Upper lobe of left lung (tissue), 4 donors: ENCODE data around the gene UNC79.

ENCODE experiments used
- EP300 ChIP-seq, 4 donors: sonication (generic); formaldehyde crosslinking; IDR thresholded peaks; one replicate each; pipeline ENCODE4 v1.5.1; 2017; ENCODE audit warnings: antibody characterized with exemption in 4 of 4, control low read depth in 2 of 4
- POLR2A ChIP-seq, 4 donors: fragments of 450-650 bp; IDR thresholded peaks; one replicate each; pipeline ENCODE4 v1.5.1; 2016 to 2017; ENCODE audit warnings: antibody characterized with exemption in 4 of 4, mild to moderate bottlenecking in 2 of 4
- POLR2AphosphoS5 ChIP-seq, 2 donors: sonication (generic); formaldehyde crosslinking; IDR thresholded peaks; one replicate each; pipeline ENCODE4 v1.5.1; 2017; ENCODE audit warnings: antibody characterized with exemption in 2 of 2
- TF ChIP-seq, protein P1 (sequence below), 6 experiments: fragments of 450-650 bp in 4 of 6; fragments of 200-600 bp in 2 of 6; sonication (generic) in 2 of 6; IDR thresholded peaks; one replicate each; pipeline ENCODE4 v1.5.1; 2016 to 2019; ENCODE audit warnings: antibody characterized with exemption in 6 of 6

- TF ChIP-seq POLR2AphosphoS5 (IDR thresholded peaks at IDR 0.05) = no peak
- TF ChIP-seq, protein P1, sequence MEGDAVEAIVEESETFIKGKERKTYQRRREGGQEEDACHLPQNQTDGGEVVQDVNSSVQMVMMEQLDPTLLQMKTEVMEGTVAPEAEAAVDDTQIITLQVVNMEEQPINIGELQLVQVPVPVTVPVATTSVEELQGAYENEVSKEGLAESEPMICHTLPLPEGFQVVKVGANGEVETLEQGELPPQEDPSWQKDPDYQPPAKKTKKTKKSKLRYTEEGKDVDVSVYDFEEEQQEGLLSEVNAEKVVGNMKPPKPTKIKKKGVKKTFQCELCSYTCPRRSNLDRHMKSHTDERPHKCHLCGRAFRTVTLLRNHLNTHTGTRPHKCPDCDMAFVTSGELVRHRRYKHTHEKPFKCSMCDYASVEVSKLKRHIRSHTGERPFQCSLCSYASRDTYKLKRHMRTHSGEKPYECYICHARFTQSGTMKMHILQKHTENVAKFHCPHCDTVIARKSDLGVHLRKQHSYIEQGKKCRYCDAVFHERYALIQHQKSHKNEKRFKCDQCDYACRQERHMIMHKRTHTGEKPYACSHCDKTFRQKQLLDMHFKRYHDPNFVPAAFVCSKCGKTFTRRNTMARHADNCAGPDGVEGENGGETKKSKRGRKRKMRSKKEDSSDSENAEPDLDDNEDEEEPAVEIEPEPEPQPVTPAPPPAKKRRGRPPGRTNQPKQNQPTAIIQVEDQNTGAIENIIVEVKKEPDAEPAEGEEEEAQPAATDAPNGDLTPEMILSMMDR (IDR thresholded peaks at IDR 0.05) = no peak
- TF ChIP-seq EP300 (IDR thresholded peaks at IDR 0.05) = no peak
- no peak for TF ChIP-seq POLR2A (IDR thresholded peaks at IDR 0.05)
Measured at GRCh38 chr14:93727917-93728650, 297.3 kb downstream of the UNC79 start.
